OCI-LY3 (cell line): ENCODE data around the gene CCR7.
A peak's percentile ranks its signal among the peaks of the same experiment; 100 is the strongest.

ENCODE experiments used
- H2AFZ ChIP-seq: fragments of 200-600, 300-600 bp; shearing (Covaris generic); 2 replicates; pipeline ENCODE4 v1.6.0; 2014; ENCODE audit warnings: antibody characterized with exemption, low read depth, low read length
- H3K27ac ChIP-seq: fragments of 200-600, 300-600 bp; sonication (generic); 2 replicates; pipeline ENCODE4 v1.5.1; 2014; ENCODE audit warnings: mild to moderate bottlenecking, low read length, moderate library complexity, mixed read lengths
- H3K27me3 ChIP-seq: fragments of 200-600, 300-600 bp; sonication (generic); 2 replicates; pipeline ENCODE4 v1.6.1; 2014; ENCODE audit warnings: low read depth, low read length, mixed read lengths
- H3K36me3 ChIP-seq: fragments of 200-600, 300-600 bp; sonication (generic); replicated peaks from 2 replicates; pipeline ENCODE3; 2014; ENCODE audit warnings: low read depth, low read length, mixed read lengths
- H3K4me1 ChIP-seq: fragments of 300-600, 200-600 bp; sonication (generic); 2 replicates; pipeline ENCODE4 v1.6.1; 2014; ENCODE audit warnings: low read length, mixed read lengths
- H3K4me2 ChIP-seq: fragments of 200-600, 300-600 bp; sonication (generic); 2 replicates; pipeline ENCODE4 v1.6.1; 2014; ENCODE audit warnings: low read length, mixed read lengths
- H3K4me3 ChIP-seq: fragments of 300-600, 200-600 bp; sonication (generic); 2 replicates; pipeline ENCODE4 v1.5.1; 2014; ENCODE audit warnings: antibody characterized with exemption, mild to moderate bottlenecking, low read length, moderate library complexity
- H3K79me2 ChIP-seq: fragments of 300-600, 200-600 bp; shearing (Covaris generic); 2 replicates; pipeline ENCODE4 v1.6.1; 2014; ENCODE audit warnings: mild to moderate bottlenecking, low read length, mixed read lengths
- H3K9ac ChIP-seq: fragments of 300-600, 200-600 bp; shearing (Covaris generic); 2 replicates; pipeline ENCODE4 v1.6.0; 2014; ENCODE audit warnings: mild to moderate bottlenecking, low read length, moderate library complexity
- H3K9me3 ChIP-seq: fragments of 200-600, 300-600 bp; shearing (Covaris generic); 2 replicates; pipeline ENCODE4 v1.6.1; 2014; ENCODE audit warnings: low read length, mixed read lengths; ENCODE audit not compliant: insufficient read depth
- H4K20me1 ChIP-seq: fragments of 200-600, 300-600 bp; sonication (generic); 2 replicates; pipeline ENCODE4 v1.6.1; 2016; ENCODE audit warnings: low read length, mixed read lengths; ENCODE audit not compliant: insufficient read depth
- EZH2phosphoT487 ChIP-seq: fragments of 200-600 bp; shearing (Covaris generic); IDR thresholded peaks from 2 replicates; pipeline ENCODE4 v1.6.1; 2018; ENCODE audit warnings: antibody characterized with exemption, mixed run types, low read depth
- TF ChIP-seq, protein P1 (sequence below): fragments of 200-600, 300-600 bp; sonication (generic); IDR thresholded peaks from 2 replicates; pipeline ENCODE4 v1.5.1; 2014; ENCODE audit warnings: antibody characterized with exemption, low read length, low read depth

CCR7 gene

DNA sequence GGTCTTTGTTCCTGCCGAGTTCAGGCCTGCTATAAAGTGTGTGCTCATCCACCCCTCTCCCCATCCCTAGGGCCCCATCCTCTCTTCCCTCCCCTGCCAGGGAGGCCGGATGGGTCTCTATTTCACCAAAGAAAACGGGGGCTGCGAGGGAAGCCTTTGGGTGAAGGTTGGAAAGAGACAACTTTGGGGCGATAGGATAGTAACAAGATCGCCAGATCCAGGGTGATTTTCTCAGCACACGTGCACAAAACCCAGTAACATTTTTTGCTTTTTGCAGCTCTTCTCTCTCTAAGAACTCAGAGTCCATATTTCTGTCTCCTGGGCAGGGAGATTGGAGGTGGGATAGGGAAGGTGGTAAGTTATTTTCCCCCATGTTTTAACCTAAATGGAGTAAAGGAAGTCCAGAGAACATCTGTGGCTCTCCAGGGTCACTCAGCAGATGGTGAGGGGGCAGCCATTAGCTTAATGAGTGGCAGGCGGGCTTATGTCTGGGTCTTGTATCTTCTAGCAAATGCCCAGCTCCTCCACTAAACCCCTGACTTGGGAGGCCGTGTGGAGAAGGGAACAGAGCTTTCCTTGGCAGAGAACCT is 6.9 kb downstream of the CCR7 start:
- peak overlapping the region; percentile 99 for H3K27ac ChIP-seq
- no peak for TF ChIP-seq EZH2phosphoT487
- TF ChIP-seq, protein P1, sequence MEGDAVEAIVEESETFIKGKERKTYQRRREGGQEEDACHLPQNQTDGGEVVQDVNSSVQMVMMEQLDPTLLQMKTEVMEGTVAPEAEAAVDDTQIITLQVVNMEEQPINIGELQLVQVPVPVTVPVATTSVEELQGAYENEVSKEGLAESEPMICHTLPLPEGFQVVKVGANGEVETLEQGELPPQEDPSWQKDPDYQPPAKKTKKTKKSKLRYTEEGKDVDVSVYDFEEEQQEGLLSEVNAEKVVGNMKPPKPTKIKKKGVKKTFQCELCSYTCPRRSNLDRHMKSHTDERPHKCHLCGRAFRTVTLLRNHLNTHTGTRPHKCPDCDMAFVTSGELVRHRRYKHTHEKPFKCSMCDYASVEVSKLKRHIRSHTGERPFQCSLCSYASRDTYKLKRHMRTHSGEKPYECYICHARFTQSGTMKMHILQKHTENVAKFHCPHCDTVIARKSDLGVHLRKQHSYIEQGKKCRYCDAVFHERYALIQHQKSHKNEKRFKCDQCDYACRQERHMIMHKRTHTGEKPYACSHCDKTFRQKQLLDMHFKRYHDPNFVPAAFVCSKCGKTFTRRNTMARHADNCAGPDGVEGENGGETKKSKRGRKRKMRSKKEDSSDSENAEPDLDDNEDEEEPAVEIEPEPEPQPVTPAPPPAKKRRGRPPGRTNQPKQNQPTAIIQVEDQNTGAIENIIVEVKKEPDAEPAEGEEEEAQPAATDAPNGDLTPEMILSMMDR: no peak
- no peak overlapping the region for H2AFZ ChIP-seq
- H3K9ac ChIP-seq: 0 out of 2 replicates have a peak overlapping the region, but pooled peaks have one; percentile 99
- no peaks in the 10 kb centered on the region for H3K9me3 ChIP-seq
- no peak overlapping the region for H3K4me3 ChIP-seq
- H4K20me1 ChIP-seq: peaks cover 95% of the 10 kb centered on the region
- H3K36me3 ChIP-seq: peaks cover 93% of the 10 kb centered on the region
- no peak overlapping the region for H3K4me2 ChIP-seq
- no peaks in the 10 kb centered on the region for H3K27me3 ChIP-seq
- H3K79me2 ChIP-seq: peaks cover 86% of the 10 kb centered on the region
- peaks cover 77% of the 10 kb centered on the region for H3K4me1 ChIP-seq

DNA sequence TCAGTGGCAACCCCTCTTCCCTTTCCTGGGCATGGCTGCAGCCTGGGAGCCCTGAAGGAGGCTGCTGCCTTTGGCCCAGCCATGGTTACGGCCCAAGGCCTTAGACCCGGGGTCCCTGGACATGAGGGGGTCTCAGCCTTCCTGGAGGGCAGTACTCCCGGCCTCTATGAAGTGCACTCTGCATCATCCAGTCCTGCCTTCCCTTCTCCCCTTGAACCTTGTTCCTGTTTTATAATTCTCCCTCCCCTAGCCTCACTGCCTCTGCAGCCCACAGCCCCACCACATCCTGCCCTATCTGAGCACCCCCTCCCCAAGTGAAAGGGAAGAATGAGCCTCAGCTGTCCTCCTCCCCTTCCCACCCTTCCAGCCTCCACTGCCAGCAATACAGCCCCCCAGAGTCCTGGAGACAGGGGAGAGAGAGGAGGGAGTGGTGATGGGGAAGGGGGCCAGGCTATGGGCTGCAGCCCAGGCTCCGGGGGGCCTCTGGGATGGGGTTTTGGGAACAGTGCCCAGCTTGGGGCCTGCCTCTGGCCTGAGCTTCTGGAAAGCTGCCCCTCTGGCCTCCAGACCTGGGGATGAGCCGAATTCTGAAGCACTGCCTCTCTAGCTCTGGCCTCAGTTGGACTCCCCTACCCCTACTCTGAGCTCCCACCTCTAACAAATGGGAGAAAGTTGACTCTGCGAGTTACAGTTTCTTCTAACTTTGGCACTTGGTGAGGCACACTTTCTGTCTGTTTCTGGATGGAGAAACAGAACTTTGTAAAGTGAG is 7.6 kb downstream of the CCR7 start:
- Histone ChIP-seq H4K20me1 (peaks cover 97% of the 10 kb centered on the region), H3K27me3 (no peaks in the 10 kb centered on the region), H3K79me2 (peaks cover 79% of the 10 kb centered on the region), H2AFZ (no peak overlapping the region), H3K4me3 (no peak overlapping the region), H3K4me1 (peaks cover 81% of the 10 kb centered on the region), H3K27ac (peak overlapping the region; percentile 99), H3K9ac (no peak overlapping the region), H3K9me3 (no peaks in the 10 kb centered on the region), H3K36me3 (peaks cover 87% of the 10 kb centered on the region), H3K4me2 (no peak overlapping the region)
- no peak for TF ChIP-seq EZH2phosphoT487
- TF ChIP-seq, protein P1: no peak

DNA sequence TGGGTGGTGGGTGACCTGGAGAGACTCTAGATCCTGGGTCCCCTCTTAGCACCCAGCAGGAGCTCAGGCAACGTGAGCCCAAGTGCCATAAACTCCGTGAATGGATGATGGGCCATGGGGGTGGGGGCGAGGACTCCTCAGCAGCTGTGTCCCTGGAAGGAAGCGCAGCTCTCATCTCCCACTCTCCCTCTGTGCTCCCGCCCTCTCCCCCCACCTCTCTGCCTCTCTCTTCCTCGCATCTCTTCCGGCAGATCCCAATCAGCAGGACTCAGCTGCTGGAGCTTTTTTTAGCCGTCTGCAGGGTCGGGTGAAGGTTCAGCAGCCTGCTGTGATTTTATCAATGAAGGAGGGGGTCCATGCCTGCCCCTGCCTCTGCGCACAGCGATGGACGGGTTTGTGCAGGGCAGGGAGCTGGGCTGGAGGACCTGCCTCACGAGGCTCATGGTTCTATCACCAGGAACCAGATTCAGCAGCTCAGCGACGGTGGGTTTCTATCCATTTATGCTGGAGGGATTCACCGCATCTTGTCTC is 8.3 kb downstream of the CCR7 start:
- H3K27ac ChIP-seq: peak overlapping the region; percentile 99
- H3K4me3 ChIP-seq: no peak overlapping the region
- peaks cover 83% of the 10 kb centered on the region for H3K36me3 ChIP-seq
- no peak for TF ChIP-seq EZH2phosphoT487
- TF ChIP-seq, protein P1: no peak
- H3K9ac ChIP-seq: no peak overlapping the region
- no peaks in the 10 kb centered on the region for H3K27me3 ChIP-seq
- H3K79me2 ChIP-seq: peaks cover 72% of the 10 kb centered on the region
- H4K20me1 ChIP-seq: peaks cover 97% of the 10 kb centered on the region
- H3K4me2 ChIP-seq: no peak overlapping the region
- H2AFZ ChIP-seq: no peak overlapping the region
- no peaks in the 10 kb centered on the region for H3K9me3 ChIP-seq
- H3K4me1 ChIP-seq: peaks cover 84% of the 10 kb centered on the region

DNA sequence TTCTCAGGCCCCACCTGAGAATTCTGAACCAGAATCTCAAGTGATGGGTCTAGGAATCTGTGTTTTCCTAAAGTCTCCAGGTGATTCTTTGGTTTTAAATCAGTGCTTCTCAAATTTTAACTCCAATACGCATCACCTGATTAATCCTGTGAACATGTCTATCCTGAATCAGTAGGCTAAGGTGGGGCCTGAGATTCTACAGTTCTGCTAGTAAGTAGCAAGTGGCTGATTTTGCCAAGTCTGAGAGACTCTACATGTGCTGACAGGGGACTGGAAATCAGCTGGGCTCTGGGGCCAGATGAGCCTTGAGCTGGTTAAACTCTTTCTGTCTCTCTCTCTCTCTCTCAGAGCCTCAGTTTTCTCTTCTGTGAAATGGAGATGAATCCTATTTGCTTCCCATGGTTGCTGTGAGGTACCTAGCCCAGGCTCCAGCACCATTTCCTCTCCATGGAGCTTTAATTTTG is 9.0 kb downstream of the CCR7 start:
- H3K36me3 ChIP-seq: peaks cover 76% of the 10 kb centered on the region
- peaks cover 90% of the 10 kb centered on the region for H4K20me1 ChIP-seq
- peaks cover 64% of the 10 kb centered on the region for H3K79me2 ChIP-seq
- H3K9me3 ChIP-seq: no peaks in the 10 kb centered on the region
- H3K4me2 ChIP-seq: no peak overlapping the region
- no peak overlapping the region for H3K9ac ChIP-seq
- peaks cover 85% of the 10 kb centered on the region for H3K4me1 ChIP-seq
- no peak for TF ChIP-seq EZH2phosphoT487
- TF ChIP-seq, protein P1: no peak
- H2AFZ ChIP-seq: no peak overlapping the region
- peak overlapping the region; percentile 99 for H3K27ac ChIP-seq
- H3K4me3 ChIP-seq: no peak overlapping the region
- no peaks in the 10 kb centered on the region for H3K27me3 ChIP-seq
